ENCODE measurements around the gene TMEM52B.
"Not testable (repeated sequence)": the region's sequence is repeated elsewhere in the genome, so short reads cannot be mapped to it uniquely, and the experiment has no call there.

TMEM52B gene

DNA sequence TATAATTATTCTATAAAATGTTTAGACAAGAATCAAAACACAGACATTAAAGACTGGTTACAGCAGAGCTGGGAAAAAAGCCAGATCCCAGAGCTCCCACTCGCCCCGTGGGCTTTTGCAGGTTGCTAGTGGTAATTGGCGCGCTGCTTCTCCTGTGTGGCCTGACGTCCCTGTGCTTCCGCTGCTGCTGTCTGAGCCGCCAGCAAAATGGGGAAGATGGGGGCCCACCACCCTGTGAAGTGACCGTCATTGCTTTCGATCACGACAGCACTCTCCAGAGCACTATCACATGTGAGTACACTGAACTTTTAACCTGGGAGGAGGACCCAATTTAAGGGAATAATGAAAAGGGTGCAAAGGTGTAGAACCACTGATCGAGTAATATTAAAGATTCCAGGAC is 7.5 kb downstream of the TMEM52B start:
- H3K36me3 ChIP-seq (ENCODE audit: control insufficient read depth in 2 of 2, insufficient read depth in 1 of 2, low read length in 2 of 2), result no peaks in the 10 kb centered on the region
- no peaks in the 10 kb centered on the region for H3K9me3 ChIP-seq (ENCODE audit: control insufficient read depth, insufficient read depth, low read depth, low read length)
- CTCF ChIA-PET, result interaction anchor here (1.2 kb wide), 1 partner anchor 33 kb away, joined by 4 read pairs; no protein-coding TSS in a partner anchor
- no peaks in the 10 kb centered on the region for H3K4me1 ChIP-seq (ENCODE audit: control insufficient read depth, insufficient read depth, low read length)
- TF ChIP-seq SETDB1 (IDR thresholded peaks at IDR 0.05; ENCODE audit: insufficient read length, low read length) (no peak), RBAK (tag by site-specific recombination; IDR thresholded peaks at IDR 0.05) (no peak), ZNF138 (tag by site-specific recombination; IDR thresholded peaks at IDR 0.05; ENCODE audit: borderline replicate concordance) (no peak), ZNF791 (tag by site-specific recombination; IDR thresholded peaks at IDR 0.05) (no peak)
- TF ChIP-seq, protein P1, sequence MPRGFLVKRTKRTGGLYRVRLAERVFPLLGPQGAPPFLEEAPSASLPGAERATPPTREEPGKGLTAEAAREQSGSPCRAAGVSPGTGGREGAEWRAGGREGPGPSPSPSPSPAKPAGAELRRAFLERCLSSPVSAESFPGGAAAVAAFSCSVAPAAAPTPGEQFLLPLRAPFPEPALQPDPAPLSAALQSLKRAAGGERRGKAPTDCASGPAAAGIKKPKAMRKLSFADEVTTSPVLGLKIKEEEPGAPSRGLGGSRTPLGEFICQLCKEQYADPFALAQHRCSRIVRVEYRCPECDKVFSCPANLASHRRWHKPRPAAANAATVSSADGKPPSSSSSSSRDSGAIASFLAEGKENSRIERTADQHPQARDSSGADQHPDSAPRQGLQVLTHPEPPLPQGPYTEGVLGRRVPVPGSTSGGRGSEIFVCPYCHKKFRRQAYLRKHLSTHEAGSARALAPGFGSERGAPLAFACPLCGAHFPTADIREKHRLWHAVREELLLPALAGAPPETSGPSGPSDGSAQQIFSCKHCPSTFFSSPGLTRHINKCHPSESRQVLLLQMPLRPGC (tag by site-specific recombination; IDR thresholded peaks at IDR 0.05), result no peak
- H3K4me3 ChIP-seq (ENCODE audit: low read depth, low read length), result no peak overlapping the region
- POLR2A ChIA-PET, result no interaction called here
- H3K27ac ChIP-seq (ENCODE audit: extremely low read depth, low read depth, low read length), result no peak overlapping the region

DNA sequence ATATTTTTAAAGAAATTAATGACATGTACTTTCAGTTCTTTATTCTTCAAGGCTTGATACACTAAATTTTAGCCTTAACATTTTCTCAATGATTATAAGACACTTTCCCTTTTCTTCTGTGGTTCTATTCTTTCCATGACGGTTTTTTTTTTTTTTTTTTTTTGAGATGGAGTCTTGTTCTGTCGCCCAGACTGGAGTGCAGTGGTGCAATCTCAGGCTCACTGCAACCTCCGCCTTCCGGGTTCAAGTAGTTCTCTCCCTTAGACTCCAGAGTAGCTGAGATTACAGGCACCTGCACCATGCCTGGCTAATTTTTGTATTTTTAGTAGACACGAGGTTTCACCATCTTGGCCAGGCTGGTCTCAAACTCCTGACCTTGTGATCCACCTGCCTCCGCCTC is 8.1 kb downstream of the TMEM52B start:
- H3K27ac ChIP-seq (ENCODE audit: extremely low read depth, low read depth, low read length); H3K4me1 ChIP-seq (ENCODE audit: control insufficient read depth, insufficient read depth, low read length); CTCF ChIA-PET; H3K4me3 ChIP-seq (ENCODE audit: low read depth, low read length); H3K36me3 ChIP-seq (ENCODE audit: control insufficient read depth in 2 of 2, insufficient read depth in 1 of 2, low read length in 2 of 2); POLR2A ChIA-PET; H3K9me3 ChIP-seq (ENCODE audit: control insufficient read depth, insufficient read depth, low read depth, low read length): not testable (repeated sequence)

DNA sequence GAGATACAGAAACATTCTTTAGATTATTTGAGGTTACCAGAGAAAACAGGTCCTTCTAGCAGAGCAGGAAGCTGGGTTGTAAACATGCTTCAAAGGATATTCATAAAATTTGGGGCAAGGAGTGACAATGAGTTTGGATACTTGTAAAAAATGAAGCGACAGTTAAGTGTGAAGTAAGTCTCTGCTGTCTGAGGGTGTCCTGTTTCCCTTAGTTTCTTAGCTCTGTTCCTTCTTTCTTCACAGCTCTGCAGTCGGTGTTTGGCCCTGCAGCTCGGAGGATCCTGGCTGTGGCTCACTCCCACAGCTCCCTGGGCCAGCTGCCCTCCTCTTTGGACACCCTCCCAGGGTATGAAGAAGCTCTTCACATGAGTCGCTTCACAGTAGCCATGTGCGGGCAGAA is 10.8 kb downstream of the TMEM52B start:
- H3K4me3 ChIP-seq (ENCODE audit: low read depth, low read length), result no peak overlapping the region
- CTCF ChIA-PET, result interaction anchor here (0.6 to 3.7 kb wide), 7 partner anchors 17 to 437 kb away, joined by 3 to 29 read pairs (median 4); no protein-coding TSS in a partner anchor
- no peaks in the 10 kb centered on the region for H3K9me3 ChIP-seq (ENCODE audit: control insufficient read depth, insufficient read depth, low read depth, low read length)
- TF ChIP-seq, protein P2, sequence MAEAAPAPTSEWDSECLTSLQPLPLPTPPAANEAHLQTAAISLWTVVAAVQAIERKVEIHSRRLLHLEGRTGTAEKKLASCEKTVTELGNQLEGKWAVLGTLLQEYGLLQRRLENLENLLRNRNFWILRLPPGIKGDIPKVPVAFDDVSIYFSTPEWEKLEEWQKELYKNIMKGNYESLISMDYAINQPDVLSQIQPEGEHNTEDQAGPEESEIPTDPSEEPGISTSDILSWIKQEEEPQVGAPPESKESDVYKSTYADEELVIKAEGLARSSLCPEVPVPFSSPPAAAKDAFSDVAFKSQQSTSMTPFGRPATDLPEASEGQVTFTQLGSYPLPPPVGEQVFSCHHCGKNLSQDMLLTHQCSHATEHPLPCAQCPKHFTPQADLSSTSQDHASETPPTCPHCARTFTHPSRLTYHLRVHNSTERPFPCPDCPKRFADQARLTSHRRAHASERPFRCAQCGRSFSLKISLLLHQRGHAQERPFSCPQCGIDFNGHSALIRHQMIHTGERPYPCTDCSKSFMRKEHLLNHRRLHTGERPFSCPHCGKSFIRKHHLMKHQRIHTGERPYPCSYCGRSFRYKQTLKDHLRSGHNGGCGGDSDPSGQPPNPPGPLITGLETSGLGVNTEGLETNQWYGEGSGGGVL (tag by site-specific recombination; IDR thresholded peaks at IDR 0.05), result no peak
- TF ChIP-seq KLF16 (tag by site-specific recombination; IDR thresholded peaks at IDR 0.05) (no peak), ZNF544 (tag by site-specific recombination; IDR thresholded peaks at IDR 0.05) (no peak), ZNF292 (tag by site-specific recombination; IDR thresholded peaks at IDR 0.05; ENCODE audit: borderline replicate concordance, low read depth) (no peak), ZNF658 (tag by site-specific recombination; IDR thresholded peaks at IDR 0.05) (no peak), ZNF623 (tag by site-specific recombination; IDR thresholded peaks at IDR 0.05) (no peak), ZNF426 (tag by site-specific recombination; IDR thresholded peaks at IDR 0.05) (no peak), ZFP3 (tag by site-specific recombination; IDR thresholded peaks at IDR 0.05; ENCODE audit: low read depth) (no peak), ZNF433 (tag by site-specific recombination; IDR thresholded peaks at IDR 0.05; ENCODE audit: low read depth) (no peak), SETDB1 (IDR thresholded peaks at IDR 0.05; ENCODE audit: insufficient read length, low read length) (no peak), ZNF184 (tag by site-specific recombination; IDR thresholded peaks at IDR 0.05) (no peak), SCRT1 (tag by site-specific recombination; IDR thresholded peaks at IDR 0.05; ENCODE audit: borderline replicate concordance) (no peak), GLI4 (tag by site-specific recombination; IDR thresholded peaks at IDR 0.05) (no peak)
- TF ChIP-seq, protein P3, sequence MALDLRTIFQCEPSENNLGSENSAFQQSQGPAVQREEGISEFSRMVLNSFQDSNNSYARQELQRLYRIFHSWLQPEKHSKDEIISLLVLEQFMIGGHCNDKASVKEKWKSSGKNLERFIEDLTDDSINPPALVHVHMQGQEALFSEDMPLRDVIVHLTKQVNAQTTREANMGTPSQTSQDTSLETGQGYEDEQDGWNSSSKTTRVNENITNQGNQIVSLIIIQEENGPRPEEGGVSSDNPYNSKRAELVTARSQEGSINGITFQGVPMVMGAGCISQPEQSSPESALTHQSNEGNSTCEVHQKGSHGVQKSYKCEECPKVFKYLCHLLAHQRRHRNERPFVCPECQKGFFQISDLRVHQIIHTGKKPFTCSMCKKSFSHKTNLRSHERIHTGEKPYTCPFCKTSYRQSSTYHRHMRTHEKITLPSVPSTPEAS (tag by site-specific recombination; IDR thresholded peaks at IDR 0.05), result no peak
- H3K4me1 ChIP-seq (ENCODE audit: control insufficient read depth, insufficient read depth, low read length), result no peaks in the 10 kb centered on the region
- POLR2A ChIA-PET, result interaction anchor here (0.6 to 0.7 kb wide), 2 partner anchors 19 to 22 kb away, joined by 3 to 4 read pairs; no protein-coding TSS in a partner anchor
- no peak overlapping the region for H3K27ac ChIP-seq (ENCODE audit: extremely low read depth, low read depth, low read length)
- no peaks in the 10 kb centered on the region for H3K36me3 ChIP-seq (ENCODE audit: control insufficient read depth in 2 of 2, insufficient read depth in 1 of 2, low read length in 2 of 2)

Measured in HEK293 (cell line).